Colonic mucosa (tissue), 4 donors: ENCODE results near the gene FARP1. TPM values are rescaled to one million over a fixed set of nuclear protein-coding genes. Genes with fewer than 3 reads are reported as not detected.

ENCODE experiments used
- DNase-seq: peaks from one replicate; pipeline ENCODE4 v3.0.0-alpha.2; 2020
- H3K27ac ChIP-seq: fragments of 200-600 bp; one replicate; pipeline ENCODE4 v1.8.0; 2021
- H3K27me3 ChIP-seq: fragments of 200-600 bp; one replicate; pipeline ENCODE4 v1.8.0; 2021
- H3K36me3 ChIP-seq: fragments of 200-600 bp; one replicate; pipeline ENCODE4 v1.8.0; 2021
- H3K4me1 ChIP-seq: fragments of 200-600 bp; one replicate; pipeline ENCODE4 v1.8.0; 2021; ENCODE audit warnings: mild to moderate bottlenecking
- H3K4me3 ChIP-seq: fragments of 200-600 bp; one replicate; pipeline ENCODE4 v1.8.0; 2021
- H3K9ac ChIP-seq, 2 donors: one replicate each; pipeline ENCODE4 v1.7.0; 2013; ENCODE audit warnings: control low read depth in 2 of 2, low read depth in 2 of 2, low read length in 2 of 2
- H3K9me3 ChIP-seq: fragments of 200-600 bp; one replicate; pipeline ENCODE4 v1.8.0; 2021
- intact Hi-C: fragments of 100-400 bp; cut with DNase I; formaldehyde crosslinking; loops from one replicate; pipeline ENCODE4 v1.14.1; 2022
- total RNA-seq, 2 donors: library from RNA; stranded (reverse); fragmentation: NEBNext Ultra II Directional in 1 of 2; extraction: Animal tissue kit (Norgen Biotek cat#: 25700) in 1 of 2; gene quantifications; one replicate each; pipeline ENCODE4 v1.2.1, GENCODE V29; 2021
- TF ChIP-seq, protein P1 (sequence below): fragments of 200-600 bp; IDR thresholded peaks from one replicate; pipeline ENCODE4 v1.8.0; 2022; ENCODE audit warnings: antibody characterized with exemption, mild to moderate bottlenecking
- donor health status: healthy.
- donor health status: DM: no; HTN: no; CAD: no.
- donor health status: DM: no; HTN: no; CAD: no.

Gene FARP1
- total RNA-seq, 2 donors from 2014 or later, result 39.1 to 53.5 TPM

DNA sequence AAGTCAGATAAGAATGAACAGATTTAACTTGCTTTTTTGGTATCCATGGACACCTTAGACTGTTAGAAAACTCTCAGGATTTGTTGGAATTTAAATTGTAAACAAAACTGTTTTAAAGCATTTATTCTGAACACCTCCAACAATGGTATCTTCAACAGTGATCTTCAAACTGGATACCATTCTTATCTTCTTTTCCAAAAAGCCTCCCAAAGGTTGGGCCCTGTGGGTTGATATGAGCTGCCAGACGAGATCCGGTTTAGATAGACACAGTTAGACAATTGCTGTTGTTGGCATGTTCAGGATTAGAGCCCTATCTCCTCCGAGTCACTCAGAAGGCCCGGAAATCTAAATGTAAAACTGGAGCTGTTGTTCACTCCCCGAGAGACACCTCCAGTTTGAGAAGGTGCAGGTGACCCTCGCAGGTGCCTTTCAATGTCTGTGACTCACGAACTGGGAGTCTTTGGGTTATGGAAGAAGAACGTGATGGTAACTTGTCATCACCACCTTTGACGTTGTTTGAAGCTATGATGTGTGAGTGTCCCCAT is 177.7 kb downstream of the FARP1 start:
- TF ChIP-seq, protein P1, sequence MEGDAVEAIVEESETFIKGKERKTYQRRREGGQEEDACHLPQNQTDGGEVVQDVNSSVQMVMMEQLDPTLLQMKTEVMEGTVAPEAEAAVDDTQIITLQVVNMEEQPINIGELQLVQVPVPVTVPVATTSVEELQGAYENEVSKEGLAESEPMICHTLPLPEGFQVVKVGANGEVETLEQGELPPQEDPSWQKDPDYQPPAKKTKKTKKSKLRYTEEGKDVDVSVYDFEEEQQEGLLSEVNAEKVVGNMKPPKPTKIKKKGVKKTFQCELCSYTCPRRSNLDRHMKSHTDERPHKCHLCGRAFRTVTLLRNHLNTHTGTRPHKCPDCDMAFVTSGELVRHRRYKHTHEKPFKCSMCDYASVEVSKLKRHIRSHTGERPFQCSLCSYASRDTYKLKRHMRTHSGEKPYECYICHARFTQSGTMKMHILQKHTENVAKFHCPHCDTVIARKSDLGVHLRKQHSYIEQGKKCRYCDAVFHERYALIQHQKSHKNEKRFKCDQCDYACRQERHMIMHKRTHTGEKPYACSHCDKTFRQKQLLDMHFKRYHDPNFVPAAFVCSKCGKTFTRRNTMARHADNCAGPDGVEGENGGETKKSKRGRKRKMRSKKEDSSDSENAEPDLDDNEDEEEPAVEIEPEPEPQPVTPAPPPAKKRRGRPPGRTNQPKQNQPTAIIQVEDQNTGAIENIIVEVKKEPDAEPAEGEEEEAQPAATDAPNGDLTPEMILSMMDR, result no peak
- intact Hi-C loops, result no loop called here
- Histone ChIP-seq H3K27me3 (no peaks in the 10 kb centered on the region), H3K9me3 (no peaks in the 10 kb centered on the region), H3K27ac (no peak overlapping the region), H3K9ac (no peak overlapping the region), H3K4me3 (no peak overlapping the region), H3K4me1 (no peaks in the 10 kb centered on the region), H3K36me3 (no peaks in the 10 kb centered on the region)
- DNase-seq, result no peak

DNA sequence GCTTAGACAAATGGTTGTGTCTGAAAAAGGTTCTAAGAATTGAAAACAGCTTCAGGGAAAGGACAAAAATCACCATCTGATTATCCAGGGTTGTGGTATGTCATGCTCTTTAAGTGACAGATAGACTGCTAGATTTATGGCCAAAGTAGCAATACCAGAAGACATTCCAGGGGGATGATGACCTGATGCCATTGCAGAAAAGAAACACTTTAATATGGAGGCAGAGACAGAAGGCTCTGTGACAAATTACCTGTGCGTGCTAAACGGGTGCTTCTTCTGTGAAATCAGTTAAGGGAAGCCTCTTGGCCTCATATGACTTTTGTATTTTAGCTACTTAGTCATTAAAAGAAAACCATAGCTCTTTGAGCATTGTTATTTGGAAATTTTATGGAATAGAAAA is 178.5 kb downstream of the FARP1 start:
- no peaks in the 10 kb centered on the region for H3K27me3 ChIP-seq
- intact Hi-C loops, result no loop called here
- TF ChIP-seq, protein P1, result no peak
- no peak overlapping the region for H3K9ac ChIP-seq
- H3K4me3 ChIP-seq, result no peak overlapping the region
- no peaks in the 10 kb centered on the region for H3K36me3 ChIP-seq
- H3K4me1 ChIP-seq, result no peaks in the 10 kb centered on the region
- no peaks in the 10 kb centered on the region for H3K9me3 ChIP-seq
- H3K27ac ChIP-seq, result no peak overlapping the region
- DNase-seq, result no peak

DNA sequence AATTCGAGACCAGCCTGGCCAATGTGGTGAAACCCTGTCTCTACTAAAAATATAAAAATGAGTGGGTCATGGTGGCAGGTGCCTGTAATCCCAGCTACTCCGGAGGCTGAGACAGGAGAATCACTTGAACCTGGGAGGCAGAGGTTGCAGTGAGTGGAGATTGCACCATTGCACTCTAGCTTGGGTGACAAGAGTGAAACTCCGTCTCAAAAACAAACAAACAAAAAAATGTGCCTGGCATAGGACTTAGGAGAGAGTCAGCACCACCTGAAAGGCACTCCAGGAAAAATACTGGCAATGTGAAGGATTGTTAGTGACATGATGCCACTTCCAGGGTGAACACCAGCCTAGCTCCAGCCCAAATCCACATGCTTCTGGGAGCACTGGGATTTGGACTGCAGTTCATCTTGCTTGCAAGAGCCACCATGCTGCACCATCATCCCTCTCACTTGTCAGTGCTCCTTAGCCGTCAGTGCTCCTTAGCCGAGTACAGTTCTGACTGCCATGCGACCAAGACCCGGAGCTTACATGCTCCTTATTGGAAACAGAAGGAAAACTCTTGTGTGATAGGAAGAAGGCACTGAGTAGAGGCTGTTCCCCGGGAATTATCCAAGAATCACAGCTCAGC is 179.3 kb downstream of the FARP1 start:
- H3K27me3 ChIP-seq, result no peaks in the 10 kb centered on the region
- TF ChIP-seq, protein P1, result no peak
- H3K9me3 ChIP-seq, result no peaks in the 10 kb centered on the region
- no peak for DNase-seq
- no peak overlapping the region for H3K4me3 ChIP-seq
- H3K36me3 ChIP-seq, result no peaks in the 10 kb centered on the region
- H3K27ac ChIP-seq, result no peak overlapping the region
- H3K4me1 ChIP-seq, result no peaks in the 10 kb centered on the region
- H3K9ac ChIP-seq, result no peak overlapping the region
- intact Hi-C loops, result no loop called here

DNA sequence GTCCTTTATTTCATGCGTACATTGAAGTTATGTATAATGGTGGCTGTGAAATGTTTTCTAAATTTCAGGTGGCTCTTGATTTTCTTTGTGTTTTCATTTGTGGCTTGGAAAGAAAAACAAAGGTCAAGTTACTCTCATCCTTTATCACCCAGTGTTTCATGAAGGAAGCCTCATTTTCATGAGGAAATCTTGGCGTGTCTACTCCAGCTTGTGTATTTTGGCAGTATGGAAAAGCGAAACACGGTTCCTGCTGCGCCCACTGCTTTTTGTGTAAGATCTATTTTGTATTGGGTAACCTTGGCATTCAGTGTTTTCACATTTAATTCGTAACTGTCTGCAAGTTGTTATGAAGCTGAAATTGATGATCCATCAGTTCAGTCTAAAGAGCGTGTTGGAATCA is 181.2 kb downstream of the FARP1 start:
- H3K9ac ChIP-seq, result no peak overlapping the region
- no peaks in the 10 kb centered on the region for H3K27me3 ChIP-seq
- no peak for DNase-seq
- no peaks in the 10 kb centered on the region for H3K9me3 ChIP-seq
- TF ChIP-seq, protein P1, result no peak
- H3K27ac ChIP-seq, result no peak overlapping the region
- intact Hi-C loops, result no loop called here
- H3K36me3 ChIP-seq, result no peaks in the 10 kb centered on the region
- H3K4me3 ChIP-seq, result no peak overlapping the region
- no peaks in the 10 kb centered on the region for H3K4me1 ChIP-seq

DNA sequence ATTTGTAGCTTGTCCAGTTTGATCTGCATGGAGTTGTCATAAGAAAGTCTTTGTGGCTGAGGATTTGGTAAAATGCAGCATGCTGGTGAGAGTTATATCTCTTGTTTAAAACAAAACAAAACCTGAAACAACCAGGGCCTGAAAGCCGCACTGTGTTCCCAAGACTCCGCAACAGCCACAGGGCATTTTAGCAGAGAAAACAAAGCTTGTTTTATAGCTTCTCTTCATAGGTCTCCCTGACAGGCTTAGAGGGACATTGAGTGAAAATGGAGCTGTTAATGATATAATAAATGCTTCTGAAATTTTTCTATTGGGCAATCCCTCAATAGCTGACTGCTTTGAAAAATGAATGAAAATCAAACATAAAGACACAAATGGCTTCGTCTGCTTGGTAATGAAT is 182.8 kb downstream of the FARP1 start:
- Histone ChIP-seq H3K9me3 (no peaks in the 10 kb centered on the region), H3K27me3 (no peaks in the 10 kb centered on the region), H3K36me3 (no peaks in the 10 kb centered on the region), H3K27ac (no peak overlapping the region), H3K4me3 (no peak overlapping the region), H3K4me1 (no peaks in the 10 kb centered on the region), H3K9ac (no peak overlapping the region)
- intact Hi-C loops, result no loop called here
- TF ChIP-seq, protein P1, result no peak
- no peak for DNase-seq
